Testis (tissue), 3 donors: ENCODE results near the gene FCHSD2. TPM values are rescaled to one million over a fixed set of nuclear protein-coding genes. Genes with fewer than 3 reads are reported as not detected.

Source experiments
- DNase-seq: peaks from one replicate; pipeline ENCODE4 v3.0.0-alpha.2; 2019
- H3K27ac ChIP-seq, 2 donors: fragments of 200-600 bp; sonication (generic); one replicate each; pipeline ENCODE4 v1.5.1; 2019
- H3K27me3 ChIP-seq: fragments of 200-600 bp; sonication (generic); one replicate; pipeline ENCODE4 v1.5.1; 2019
- H3K36me3 ChIP-seq: fragments of 200-600 bp; sonication (generic); one replicate; pipeline ENCODE4 v1.5.1; 2017; ENCODE audit warnings: low read depth; ENCODE audit errors: missing control alignments
- H3K4me1 ChIP-seq: fragments of 200-600 bp; sonication (generic); one replicate; pipeline ENCODE4 v1.5.1; 2019
- H3K4me3 ChIP-seq, 2 donors: fragments of 200-600 bp; sonication (generic); one replicate each; pipeline ENCODE4 v1.5.1; 2017 to 2019
- H3K9me3 ChIP-seq: fragments of 200-600 bp; sonication (generic); one replicate; pipeline ENCODE4 v1.5.1; 2017
- CTCF ChIP-seq, 3 experiments: fragments of 450-650 bp in 2 of 3; fragments of 200-600 bp in 1 of 3; sonication (generic) in 1 of 3; IDR thresholded peaks; one replicate each; pipeline ENCODE4 v1.5.1; 2016 to 2019; ENCODE audit warnings: antibody characterized with exemption in 3 of 3, mild to moderate bottlenecking in 2 of 3, moderate library complexity in 1 of 3
- POLR2A ChIP-seq: fragments of 450-650 bp; IDR thresholded peaks from one replicate; pipeline ENCODE4 v1.6.1; 2017; ENCODE audit warnings: antibody characterized with exemption, mild to moderate bottlenecking, moderate library complexity
- WGBS, 2 donors: methylation state at CpG; one replicate each; pipeline ENCODE4 v1.1.5; 2018; 5-methylcytosine and 5-hydroxymethylcytosine counted together
- intact Hi-C: fragments of 100-400 bp; cut with DNase I; formaldehyde crosslinking; loops from one replicate; pipeline ENCODE4 v1.15.1; 2023; ENCODE audit warnings: low total_unique reads
- polyA plus RNA-seq: library from polyadenylated mRNA; stranded (reverse); fragments of 350-450 nt; fragmentation: Illumina TruSeq; extraction: RNeasy Lipid Tissue Mini Kit (QIAGEN cat#74804); gene quantifications from one replicate; pipeline ENCODE4 v1.2.3, GENCODE V29; 2014; ENCODE audit warnings: low read depth, low replicate concordance; ENCODE audit not compliant: insufficient read depth
- total RNA-seq, 2 donors: library from RNA; depleted of rRNA; stranded (reverse); fragments of >200 nt; gene quantifications; one replicate each; pipeline ENCODE4 v1.2.3, GENCODE V29; 2016

FCHSD2 gene
- total and polyA plus RNA-seq, 3 donors from 2014 or later, result 44.0 to 69.6 (median 65.9) TPM

GRCh38 chr11:73091521-73092305 is 50.4 kb downstream of the FCHSD2 start:
- WGBS, 2 donors, result 95 to 96% methylated on average over 9 of the region's 9 CpGs
- H3K4me1 ChIP-seq, result peaks cover 13% of the 10 kb centered on the region
- no peak for DNase-seq
- no peaks in the 10 kb centered on the region for H3K27me3 ChIP-seq
- H3K27ac ChIP-seq, result no peak overlapping the region
- no peak overlapping the region for H3K4me3 ChIP-seq
- no peaks in the 10 kb centered on the region for H3K36me3 ChIP-seq
- TF ChIP-seq POLR2A (no peak), CTCF (IDR thresholded peaks at IDR 0.05) (no peak)
- intact Hi-C loops, result no loop called here
- no peaks in the 10 kb centered on the region for H3K9me3 ChIP-seq

GRCh38 chr11:73087730-73088129 is 54.4 kb downstream of the FCHSD2 start:
- 88 to 89% methylated on average over 1 of the region's 1 CpG for WGBS, 2 donors
- no peaks in the 10 kb centered on the region for H3K36me3 ChIP-seq
- H3K4me1 ChIP-seq, result no peaks in the 10 kb centered on the region
- no peak overlapping the region for H3K4me3 ChIP-seq
- no peak for TF ChIP-seq POLR2A
- no peak for TF ChIP-seq CTCF (IDR thresholded peaks at IDR 0.05)
- H3K27me3 ChIP-seq, result no peaks in the 10 kb centered on the region
- no peak overlapping the region for H3K27ac ChIP-seq
- no peak for DNase-seq
- intact Hi-C loops, result no loop called here
- no peaks in the 10 kb centered on the region for H3K9me3 ChIP-seq

GRCh38 chr11:73085189-73085875 is 56.8 kb downstream of the FCHSD2 start:
- no peak overlapping the region for H3K27ac ChIP-seq
- intact Hi-C loops, result no loop called here

GRCh38 chr11:73078631-73079030 is 63.5 kb downstream of the FCHSD2 start:
- TF ChIP-seq CTCF (IDR thresholded peaks at IDR 0.05), result no peak
- no peak for TF ChIP-seq POLR2A
- no peaks in the 10 kb centered on the region for H3K36me3 ChIP-seq
- intact Hi-C loops, result no loop called here

More at GRCh38 chr11:73085189-73085875, 56.8 kb downstream of the FCHSD2 start:
- no peaks in the 10 kb centered on the region for H3K4me1 ChIP-seq
- H3K4me3 ChIP-seq, result no peak overlapping the region
- H3K36me3 ChIP-seq, result no peaks in the 10 kb centered on the region
- TF ChIP-seq CTCF (IDR thresholded peaks at IDR 0.05), result no peak
- TF ChIP-seq POLR2A, result no peak
- H3K27me3 ChIP-seq, result no peaks in the 10 kb centered on the region
- WGBS, 2 donors, result 81 to 83% methylated on average over 4 of the region's 4 CpGs
- no peaks in the 10 kb centered on the region for H3K9me3 ChIP-seq
- DNase-seq, result no peak

More at GRCh38 chr11:73078631-73079030, 63.5 kb downstream of the FCHSD2 start:
- DNase-seq, result no peak
- Histone ChIP-seq H3K9me3 (no peaks in the 10 kb centered on the region), H3K27me3 (no peaks in the 10 kb centered on the region), H3K4me1 (peaks cover 2% of the 10 kb centered on the region), H3K4me3 (no peak overlapping the region), H3K27ac (no peak overlapping the region)
- 92 to 97% methylated on average over 9 of the region's 9 CpGs for WGBS, 2 donors
